GM19239 (cell line): ENCODE measurements around the gene IL6R.
"Not testable (repeated sequence)": the region's sequence is repeated elsewhere in the genome, so short reads cannot be mapped to it uniquely, and the experiment has no call there.

Source experiments
- DNase-seq: peaks from one replicate; pipeline ENCODE4 v3.0.0; 2011; ENCODE audit warnings: low spot score; ENCODE audit not compliant: insufficient read length
- FAIRE-seq: peaks from 2 replicates; lab custom pipeline; 2011; peaks lifted over from hg19 to GRCh38; lab: Jason Lieb, UNC

Gene IL6R

DNA sequence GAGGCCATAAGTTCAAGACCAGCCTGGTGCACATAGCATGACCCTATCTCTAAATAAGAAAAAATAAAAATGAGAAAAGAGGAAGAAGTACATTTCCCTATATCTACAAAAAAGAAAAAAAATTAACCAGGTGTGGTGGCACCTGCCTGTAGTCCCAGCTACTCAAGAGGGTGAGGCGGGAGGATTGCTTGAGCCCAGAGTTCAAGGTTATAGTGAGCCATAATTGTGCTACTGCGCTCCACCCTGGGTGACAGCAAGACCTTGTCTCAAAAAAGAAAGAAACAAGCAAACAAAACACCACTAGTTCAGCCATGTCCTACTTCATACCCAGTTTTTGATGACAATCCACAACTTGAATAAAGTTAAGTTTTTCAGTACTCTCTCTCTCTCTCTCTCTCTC lies 66.2 kb downstream of the IL6R start:
- FAIRE-seq (no peak), DNase-seq (no peak)

DNA sequence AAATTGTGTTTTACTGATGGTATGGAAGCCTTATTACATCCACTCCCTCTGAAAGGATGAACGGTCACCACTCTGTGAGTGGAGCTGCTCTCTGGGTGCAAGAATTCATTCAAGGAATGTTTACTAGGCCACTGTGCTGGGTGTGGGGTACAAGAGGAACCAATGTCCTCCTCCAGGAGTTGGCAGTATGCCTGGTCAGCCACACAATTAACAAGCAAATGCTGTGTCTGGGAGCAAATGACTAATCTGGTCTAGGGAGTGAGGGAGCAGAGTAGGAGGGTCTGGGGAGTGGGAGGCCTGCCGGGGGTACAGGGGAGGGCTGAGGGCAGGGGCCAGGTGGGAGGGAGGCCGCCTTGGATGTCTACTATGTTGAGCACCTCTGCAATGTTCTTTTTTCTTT lies 69.7 kb downstream of the IL6R start:
- FAIRE-seq (no peak), DNase-seq (no peak)

DNA sequence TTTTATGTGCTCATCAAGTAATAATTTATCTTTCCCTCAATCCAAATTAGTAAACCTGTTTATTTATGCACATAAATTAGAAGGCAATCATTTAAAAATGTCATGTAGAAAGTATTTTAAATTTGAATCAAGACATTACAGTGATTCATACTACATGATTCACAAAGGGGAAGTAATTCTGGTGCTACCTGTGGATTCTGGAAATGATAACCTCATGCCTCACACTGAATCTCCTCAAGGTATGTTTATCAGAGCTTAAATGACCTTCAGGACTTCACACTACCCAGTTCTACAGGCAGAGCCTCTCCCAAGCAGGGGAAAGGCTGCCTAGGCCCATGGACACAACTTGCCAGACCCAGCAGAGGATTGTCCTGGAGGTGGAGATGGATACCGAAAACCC lies 71.6 kb downstream of the IL6R start:
- DNase-seq, result no peak

DNA sequence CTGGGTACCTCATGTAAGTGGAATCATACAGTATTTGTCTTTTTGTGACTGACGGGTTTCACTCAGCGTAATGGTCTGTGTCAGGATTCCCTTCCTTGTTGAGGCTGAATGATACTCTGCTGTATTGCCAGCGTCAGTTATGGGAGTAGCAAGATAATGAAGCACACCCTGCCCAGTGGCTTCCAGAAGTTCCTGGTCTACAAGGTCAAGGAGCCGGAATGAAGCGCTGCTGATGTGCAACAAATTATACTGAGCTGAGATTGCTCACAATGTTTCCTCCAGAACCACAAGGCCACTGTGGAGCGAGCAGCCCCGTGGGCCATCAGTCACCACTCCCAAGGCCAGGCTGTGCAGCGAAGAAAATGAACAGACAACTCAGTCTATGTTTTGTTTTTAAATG lies 72.9 kb downstream of the IL6R start:
- no peak for DNase-seq

More for the DNA sequence above, 71.6 kb downstream of the IL6R start:
- FAIRE-seq, result no peak

DNA sequence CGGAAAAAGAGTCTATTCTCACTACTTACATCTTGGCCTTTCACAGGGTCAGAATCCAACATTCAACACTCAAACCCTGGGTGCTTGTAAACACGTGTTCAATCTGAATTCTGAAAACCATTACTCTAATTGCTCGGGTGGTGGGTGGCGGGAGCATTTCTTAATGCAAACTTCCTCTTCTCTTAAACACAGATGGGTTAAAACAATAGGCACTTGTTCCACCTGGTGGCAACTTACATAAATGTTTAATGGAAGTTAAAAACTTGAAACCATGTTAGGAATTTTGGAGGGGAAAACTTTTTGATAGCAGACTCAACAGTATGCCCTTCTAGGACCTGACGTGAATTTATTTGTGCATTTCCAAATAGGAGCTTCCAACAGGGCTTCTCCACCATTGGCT lies 73.5 kb downstream of the IL6R start:
- FAIRE-seq, result no peak
- DNase-seq, result no peak

More for the DNA sequence above, 72.9 kb downstream of the IL6R start:
- FAIRE-seq, result no peak

DNA sequence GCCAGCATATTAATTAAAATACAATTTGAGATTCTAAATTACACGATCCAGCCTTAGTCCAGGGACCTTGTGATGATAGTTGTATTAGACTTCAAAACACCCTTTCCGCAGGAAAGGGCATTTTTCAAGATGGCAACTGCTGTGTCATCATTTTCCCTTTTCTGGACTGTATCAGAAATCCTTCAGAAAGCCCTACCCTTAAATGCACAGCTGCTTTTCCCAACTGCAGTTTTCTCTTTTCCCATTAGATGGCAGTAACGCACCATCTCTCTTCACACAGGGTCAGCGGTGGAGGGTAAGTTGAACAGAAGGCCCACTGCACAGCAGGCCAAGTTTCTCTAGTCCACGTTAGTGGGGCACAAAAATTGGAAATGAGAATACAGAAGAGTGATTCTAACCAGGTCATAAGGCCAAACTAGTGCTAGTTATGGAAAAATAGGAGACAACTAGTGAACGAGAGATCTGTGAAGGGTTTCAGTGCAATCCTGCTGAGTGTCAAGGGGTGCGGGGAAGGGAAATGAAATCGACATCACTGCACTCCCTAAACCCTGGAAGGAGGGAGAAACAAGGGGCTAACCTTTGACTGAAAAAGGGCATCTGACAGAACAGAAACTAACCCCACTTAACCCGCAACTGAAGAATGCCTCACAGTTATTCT lies 74.8 kb downstream of the IL6R start:
- DNase-seq (peak; percentile 71), FAIRE-seq (peak; percentile 78)

DNA sequence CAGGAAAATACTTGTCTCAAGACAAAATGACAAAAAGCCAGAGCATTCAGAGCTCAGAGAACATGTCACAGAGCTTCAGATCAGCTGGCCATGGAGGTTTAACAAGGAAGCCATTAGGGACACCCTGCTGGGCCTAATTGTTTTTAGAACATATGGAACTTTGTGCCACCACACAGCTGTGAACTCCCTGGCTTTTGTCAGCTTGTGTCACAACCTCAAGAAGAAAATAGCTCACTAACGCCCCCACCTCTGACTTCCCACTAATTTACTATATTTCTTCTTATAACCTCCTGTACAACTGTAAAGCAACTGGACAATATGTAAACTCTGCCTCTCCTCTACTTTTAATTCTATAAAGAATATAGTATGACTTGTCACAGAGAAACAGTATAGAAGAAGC lies 75.9 kb downstream of the IL6R start:
- FAIRE-seq, result no peak

DNA sequence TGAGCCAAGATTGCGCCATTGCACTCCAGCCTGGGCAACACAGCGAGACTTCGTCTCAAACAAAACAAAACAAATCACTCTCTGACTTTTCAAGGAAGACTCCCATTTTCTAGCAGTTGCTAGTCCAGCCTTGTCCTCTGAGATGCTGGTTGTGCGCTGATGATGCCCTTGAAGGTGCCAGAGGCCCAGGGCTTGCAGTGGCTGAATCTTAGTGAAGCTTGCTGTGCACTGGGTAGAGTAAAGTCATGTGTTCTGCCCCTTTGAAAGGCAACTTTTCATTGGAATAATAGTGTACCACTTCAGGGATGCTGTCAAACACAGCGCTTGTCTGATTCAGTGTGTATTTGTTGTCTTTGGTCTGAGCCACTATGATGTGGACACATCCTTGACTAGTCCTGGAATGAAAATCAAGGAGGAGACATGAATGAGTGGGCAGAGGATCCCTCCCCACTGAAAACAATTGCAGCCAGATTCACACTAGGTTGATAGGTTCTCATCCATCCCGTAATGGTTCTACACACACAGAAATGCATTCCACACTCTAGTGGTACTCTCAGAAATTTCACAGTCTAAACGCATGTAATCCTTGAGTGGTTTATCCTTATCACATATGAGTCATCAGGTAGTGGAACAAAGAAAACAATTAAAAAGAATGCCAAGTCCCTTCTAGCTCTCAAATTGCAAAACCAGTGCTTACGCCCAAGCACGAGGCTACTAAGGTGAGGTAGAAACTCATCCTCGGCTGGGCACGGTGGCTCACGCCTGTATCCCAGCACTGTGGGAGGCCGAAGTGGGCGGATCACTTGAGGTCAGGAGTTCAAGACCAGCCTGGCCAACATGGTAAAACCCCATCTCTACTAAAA lies 79.0 kb downstream of the IL6R start:
- DNase-seq, result no peak
- no peak for FAIRE-seq

More for the DNA sequence above, 75.9 kb downstream of the IL6R start:
- no peak for DNase-seq

DNA sequence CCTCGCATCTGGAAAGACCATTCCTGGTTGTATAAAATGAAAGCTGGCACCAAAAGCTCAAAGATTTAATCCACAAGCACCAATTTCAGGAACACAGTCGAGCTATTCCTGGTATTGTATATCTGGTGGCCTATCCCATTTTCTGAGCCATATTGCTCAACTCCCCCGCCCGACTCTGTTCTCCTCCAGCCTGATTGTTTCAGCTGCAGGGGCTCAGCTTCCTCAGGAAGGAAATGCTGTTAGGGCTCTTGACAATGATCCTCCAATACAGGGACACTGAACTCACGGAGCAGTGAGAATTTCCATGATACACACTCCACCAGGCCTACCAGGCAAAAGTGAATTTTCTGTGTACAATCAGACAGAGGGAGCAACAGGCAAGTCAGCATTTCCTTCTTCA lies 80.0 kb downstream of the IL6R start:
- FAIRE-seq (no peak), DNase-seq (no peak)

DNA sequence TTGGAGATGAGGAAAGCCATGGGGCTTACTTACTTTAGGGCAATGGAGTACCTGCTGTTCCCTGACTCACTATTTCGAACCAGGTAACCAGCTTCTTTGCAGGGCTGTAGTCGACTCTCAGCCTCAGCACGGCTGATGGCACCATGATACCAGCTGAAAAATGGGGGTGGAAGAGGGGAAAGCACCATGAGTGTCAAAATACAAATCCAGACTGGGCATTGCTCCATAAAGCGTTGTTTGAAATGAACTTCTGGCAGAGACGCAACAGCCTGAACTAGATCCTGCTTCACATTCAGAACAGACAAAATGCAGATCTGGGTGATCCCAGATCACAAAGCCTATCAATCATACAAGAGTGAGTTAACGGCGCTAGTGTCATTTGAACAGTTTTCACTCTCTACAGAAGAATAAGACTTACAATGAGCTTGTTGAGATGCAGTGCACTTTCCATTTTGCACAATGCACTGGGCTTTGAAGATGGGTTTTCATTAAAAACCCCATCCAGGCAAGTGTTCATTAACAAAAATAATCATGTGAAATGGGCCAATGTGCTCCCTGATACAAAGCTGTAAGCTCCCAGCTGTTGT lies 80.9 kb downstream of the IL6R start:
- no peak for DNase-seq
- no peak for FAIRE-seq

DNA sequence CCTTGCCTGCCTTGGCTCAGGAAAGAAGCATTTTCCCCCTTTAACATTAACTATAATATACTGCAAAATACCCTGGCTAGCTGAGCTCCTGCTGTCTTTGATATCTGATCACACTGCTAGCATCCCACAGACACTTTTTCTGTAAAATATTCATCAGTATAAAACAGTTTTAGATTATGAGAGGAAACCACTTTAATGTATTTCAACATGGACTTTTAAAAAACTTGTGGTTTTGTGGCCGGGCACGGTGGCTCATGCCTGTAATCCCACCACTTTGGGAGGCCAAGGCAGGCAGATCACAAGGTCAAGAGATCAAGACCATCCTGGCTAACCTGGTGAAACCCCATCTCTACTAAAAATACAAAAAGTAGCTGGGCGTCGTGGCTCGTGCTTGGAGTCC lies 81.6 kb downstream of the IL6R start:
- DNase-seq, FAIRE-seq: not testable (repeated sequence)

DNA sequence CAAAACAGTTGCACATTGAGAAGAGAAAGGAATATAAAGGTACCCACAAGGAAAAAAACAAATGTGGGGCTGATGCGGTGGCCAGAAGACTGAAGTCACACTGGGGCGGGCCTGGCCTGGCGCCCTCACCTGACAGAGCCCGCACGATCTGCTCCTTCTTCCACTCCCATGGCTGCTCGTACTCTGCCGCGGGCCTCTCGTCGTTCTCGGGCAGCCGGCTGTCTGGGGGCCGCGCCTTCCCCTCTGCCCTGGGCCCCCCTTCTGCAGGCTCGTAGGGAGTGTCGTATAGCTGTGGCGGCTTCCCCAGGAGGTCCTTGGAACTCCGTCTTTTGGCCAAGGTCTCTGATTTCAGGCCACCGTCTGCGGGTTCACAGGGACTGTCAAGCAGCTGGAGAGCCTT lies 83.8 kb downstream of the IL6R start:
- FAIRE-seq, result no peak

DNA sequence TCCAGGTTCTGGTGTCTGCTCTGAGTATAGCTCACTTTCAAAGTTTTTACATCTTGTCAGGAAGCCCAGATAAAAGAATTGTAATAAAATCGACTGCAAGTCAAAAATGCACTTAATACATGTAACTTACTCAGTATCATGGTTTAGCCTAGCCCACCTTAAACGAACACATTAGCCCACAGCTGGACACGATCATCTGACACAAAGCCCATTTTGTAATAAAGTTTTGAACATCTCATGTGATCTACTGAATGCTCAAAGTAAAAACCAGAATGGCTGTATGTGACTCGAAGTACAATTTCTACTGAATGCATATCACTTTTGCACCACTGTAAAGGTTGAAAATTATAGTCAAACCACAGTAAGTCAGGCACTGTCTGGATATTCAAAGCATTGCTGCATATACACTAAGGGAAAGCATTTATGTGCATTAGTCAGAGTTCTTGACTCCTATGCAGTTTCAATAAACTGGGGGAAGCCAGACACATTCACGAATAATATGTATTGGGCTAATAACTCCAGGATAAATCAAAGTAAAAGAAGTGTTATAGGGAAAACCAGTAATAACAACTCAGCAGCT lies 84.6 kb downstream of the IL6R start:
- DNase-seq (no peak), FAIRE-seq (no peak)

More for the DNA sequence above, 83.8 kb downstream of the IL6R start:
- no peak for DNase-seq

DNA sequence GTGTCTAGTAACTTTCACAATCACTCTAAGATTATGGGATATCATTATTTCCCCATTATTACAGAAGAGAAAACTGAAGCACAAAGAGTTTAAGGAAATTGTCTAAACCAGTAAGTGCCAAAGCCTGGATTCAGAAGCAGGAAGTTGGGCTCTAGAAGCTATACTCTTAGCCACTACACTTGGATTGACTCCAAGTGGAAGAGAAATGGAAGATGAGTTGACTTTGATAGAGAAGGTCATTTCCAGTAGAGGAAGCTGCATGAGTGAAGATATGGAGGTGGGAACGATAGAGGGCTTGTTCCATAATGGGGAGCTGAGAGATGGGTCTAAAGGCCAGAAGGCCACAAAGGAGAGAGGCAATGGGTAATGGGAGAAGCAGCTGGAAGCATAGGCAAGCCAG lies 85.2 kb downstream of the IL6R start:
- DNase-seq, result no peak
- no peak for FAIRE-seq

DNA sequence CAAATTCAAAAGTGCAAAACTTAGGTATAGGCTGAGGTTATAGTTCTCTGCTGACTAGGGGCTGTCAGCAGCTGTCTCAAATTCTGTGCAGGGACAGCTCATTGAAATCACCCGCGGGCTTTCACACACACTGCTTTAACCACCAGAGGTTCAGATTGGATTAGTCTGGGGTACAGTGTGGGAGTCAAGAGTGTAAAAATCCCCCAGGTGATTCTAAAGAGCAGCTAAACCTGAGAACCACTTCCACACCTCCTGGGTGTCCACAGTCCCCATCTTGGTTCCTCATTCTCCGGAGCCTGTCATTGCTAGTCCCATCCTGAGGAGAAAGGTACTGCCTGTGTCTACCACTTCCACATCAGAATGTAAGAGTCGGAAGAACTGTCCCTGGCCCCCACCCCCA lies 87.0 kb downstream of the IL6R start:
- FAIRE-seq (no peak), DNase-seq (no peak)

DNA sequence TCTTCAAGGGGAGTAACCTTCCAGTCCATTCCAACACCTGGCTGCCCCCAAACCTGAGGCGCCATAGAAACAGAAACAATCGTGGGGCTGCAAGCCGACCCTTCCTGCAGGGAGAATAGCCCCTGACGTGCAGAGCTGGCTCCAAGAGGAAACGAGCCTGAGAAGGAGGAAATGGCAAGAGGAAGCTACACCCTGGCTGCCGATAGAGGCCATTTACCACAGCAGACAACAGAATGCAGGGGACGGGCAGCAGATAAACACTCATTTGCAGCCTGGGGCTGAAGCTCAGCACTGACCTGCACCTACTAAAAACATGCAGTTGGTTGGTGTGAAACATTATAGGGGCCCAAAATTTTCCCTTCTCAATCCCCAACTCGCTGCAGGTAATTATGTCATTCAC lies 88.1 kb downstream of the IL6R start:
- DNase-seq (no peak), FAIRE-seq (peak; percentile 80)

DNA sequence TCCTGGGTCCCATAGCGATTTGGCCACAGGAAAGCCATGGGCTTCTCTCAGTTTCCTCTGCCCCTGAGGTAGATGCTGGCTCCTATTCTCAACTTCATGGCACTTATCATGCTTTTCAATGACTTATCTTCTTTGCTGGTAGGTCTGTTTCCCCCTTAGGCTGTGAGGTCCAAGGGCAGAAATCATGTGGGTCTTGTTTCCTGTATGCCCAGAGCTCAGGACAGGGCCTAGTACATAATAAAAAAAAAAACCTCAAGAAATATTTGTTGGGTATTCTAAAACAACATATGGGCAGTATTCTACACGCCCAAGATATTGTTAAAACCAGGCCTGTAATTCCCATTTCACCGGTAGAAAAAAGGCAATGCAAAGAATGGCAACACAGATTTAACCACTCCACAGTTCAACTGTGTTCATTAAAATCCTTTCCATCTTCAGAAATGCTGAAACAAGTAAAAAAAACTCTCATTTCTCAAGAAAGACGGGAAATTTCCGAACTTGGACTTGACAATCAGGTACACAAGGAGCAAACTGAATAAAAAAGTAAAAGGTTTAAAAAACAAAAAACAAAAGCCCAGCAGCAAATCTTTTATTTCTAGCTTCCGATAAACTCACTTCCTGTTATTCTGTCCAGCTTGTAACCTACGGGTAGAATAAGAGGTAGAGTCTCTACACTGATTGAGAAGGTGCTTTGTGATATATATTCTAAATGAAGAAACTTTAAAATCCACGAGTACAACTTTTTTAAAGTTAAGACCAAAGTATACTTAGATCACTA lies 90.5 kb downstream of the IL6R start:
- no peak for FAIRE-seq
- DNase-seq, result no peak

DNA sequence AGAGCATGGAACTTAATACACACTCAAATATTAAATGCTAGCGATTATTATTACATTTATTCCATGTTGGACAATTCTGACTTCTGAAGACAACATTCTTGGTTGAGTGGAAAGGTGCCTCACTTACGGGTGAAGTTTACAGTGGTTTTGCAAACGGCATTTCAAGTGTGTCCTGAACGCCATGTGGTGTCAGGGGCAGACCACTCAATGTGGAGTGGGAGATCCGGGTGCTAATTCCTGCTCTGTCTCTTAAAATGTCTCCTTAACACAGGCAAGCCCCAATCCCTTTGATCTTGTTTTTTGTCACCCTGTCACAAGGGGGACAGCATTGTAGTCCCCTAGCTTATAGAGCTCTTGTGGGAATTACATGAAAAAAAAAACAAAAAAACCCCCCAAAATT lies 91.2 kb downstream of the IL6R start:
- FAIRE-seq (no peak), DNase-seq (no peak)

DNA sequence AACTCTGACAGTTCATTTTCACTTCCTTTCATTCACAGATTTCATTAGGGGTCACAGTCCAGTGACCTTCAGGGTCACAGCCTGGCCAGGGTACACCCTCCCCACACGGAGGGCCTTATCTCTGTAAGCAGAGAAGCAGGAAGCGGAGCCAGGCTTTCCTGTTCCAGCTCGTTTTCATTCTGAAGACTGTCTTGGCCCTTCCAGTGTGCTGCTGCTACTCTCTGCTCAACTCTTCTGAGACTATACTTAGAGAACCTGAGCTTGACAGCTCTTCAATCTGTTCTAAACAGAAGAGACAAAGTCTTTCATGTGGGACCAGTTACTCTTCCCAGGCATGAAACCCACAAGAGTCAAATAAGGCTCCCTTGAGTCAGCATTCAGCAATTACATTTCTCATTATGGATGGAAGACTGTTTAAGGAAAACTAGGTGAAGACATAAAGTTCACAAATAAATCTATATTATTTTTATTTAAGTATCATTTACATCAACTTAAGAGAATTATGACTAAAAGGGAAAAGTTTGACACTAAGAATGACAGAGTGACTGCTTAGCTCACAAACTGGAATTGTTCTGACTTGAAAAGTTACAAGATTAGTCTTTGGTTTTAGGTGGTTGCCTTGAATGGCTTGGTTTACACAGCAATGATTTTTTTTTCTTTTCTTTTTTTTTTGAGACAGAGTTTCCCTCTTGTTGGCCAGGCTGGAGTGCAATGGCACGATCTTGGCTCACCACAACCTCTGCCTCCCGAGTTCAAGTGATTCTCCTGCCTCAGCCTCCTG lies 92.1 kb downstream of the IL6R start:
- FAIRE-seq, result peak; percentile 72
- DNase-seq, result peak; percentile 48
